ENCODE data around the gene CNNM4.

Gene CNNM4

DNA sequence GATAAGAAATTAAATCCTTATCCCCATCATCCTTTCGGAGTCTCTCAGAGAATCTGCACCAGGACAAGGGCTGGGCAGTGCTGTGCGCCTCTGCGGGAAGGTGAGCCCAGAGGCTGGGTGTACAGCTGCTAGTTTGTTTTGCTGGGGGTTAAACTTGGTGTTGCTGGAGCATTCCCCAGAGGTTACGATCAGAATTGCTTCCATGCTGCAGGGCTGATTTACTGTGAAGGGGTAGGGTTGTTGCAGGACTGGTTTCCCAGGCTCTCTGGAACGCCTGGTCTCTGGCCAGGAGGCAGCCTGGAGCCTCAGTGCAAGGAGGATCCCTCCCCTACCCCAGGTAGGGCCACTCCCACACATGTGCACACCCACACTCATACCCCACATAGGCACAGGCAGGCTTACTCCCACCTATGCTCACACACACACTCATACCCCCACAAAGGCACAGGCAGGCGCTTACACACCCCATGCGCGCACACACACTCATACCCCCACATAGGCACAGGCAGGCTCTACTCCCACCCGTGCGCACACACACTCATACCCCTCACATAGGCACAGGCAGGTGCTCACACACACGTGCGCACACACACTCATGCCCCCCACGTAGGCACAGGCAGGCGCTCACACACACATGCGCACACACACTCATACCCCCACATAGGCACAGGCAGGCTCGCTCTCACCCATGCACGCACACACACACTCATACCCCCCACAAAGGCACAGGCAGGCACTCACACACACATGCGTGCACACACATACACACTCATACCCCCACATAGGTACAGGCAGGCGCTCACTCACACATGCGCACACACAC is 11.3 kb downstream of the CNNM4 start:
- DNase-seq (ENCODE audit: low read depth): peak; percentile 90
- TF ChIP-seq, protein P1, sequence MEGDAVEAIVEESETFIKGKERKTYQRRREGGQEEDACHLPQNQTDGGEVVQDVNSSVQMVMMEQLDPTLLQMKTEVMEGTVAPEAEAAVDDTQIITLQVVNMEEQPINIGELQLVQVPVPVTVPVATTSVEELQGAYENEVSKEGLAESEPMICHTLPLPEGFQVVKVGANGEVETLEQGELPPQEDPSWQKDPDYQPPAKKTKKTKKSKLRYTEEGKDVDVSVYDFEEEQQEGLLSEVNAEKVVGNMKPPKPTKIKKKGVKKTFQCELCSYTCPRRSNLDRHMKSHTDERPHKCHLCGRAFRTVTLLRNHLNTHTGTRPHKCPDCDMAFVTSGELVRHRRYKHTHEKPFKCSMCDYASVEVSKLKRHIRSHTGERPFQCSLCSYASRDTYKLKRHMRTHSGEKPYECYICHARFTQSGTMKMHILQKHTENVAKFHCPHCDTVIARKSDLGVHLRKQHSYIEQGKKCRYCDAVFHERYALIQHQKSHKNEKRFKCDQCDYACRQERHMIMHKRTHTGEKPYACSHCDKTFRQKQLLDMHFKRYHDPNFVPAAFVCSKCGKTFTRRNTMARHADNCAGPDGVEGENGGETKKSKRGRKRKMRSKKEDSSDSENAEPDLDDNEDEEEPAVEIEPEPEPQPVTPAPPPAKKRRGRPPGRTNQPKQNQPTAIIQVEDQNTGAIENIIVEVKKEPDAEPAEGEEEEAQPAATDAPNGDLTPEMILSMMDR (IDR thresholded peaks at IDR 0.05; ENCODE audit: control insufficient read depth, extremely low read depth, insufficient read depth): peak; percentile 34
- H3K4me3 ChIP-seq (ENCODE audit: low read depth, low read length): no peak overlapping the region

DNA sequence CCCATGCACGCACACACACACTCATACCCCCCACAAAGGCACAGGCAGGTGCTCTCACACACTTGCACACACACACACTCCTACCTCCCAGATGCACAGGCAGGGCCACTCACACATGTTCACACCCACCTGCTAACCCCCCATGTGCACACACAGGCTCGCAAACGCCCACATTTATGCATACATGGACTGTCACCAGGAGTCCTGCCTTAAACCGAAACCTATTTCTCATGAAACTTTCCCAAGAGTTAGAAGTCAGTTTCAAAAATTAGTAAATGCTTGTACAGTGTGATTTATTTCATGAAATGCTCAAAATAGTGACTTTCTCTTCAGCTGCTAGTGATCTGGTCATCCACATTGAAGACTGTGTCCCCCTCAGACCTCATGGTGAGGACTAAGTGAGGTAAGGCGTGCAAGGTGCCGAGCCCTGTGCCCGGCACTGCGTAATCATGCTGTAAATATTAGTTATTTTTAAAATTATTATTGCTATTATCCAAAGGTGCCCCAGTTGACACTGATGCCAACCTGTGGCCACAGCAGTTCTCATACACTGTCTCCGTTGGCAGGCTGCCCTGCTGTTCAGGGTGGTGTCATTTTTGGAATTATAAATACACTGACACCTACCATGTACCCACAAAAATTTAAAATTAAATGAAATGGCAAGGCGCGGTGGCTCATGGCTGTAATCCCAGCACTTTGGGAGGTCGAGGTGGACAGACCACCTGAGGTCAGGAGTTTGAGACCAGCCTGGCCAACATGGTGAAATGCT is 12.4 kb downstream of the CNNM4 start:
- H3K4me3 ChIP-seq (ENCODE audit: low read depth, low read length): no peak overlapping the region
- no peak for DNase-seq (ENCODE audit: low read depth)
- TF ChIP-seq, protein P1 (IDR thresholded peaks at IDR 0.05; ENCODE audit: control insufficient read depth, extremely low read depth, insufficient read depth): no peak

DNA sequence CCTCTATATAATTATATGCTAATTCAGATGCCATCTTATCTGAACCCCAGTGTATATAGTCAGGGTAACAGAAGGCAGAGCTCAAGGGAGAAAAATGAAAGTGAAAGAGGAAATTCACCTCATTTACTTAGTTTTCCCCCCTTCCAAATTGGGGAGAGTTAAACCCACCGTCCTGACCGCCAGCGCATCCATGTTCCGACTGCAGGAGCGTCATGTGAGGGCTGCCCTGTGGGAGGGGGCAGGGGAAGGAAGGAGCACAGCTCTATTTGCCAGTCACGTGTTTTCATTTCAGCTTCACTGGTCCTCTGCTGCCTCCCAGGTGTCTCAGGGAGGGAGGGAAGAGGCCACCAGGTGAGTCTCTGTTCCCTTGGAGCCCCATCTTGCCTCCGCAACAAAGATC is 13.2 kb downstream of the CNNM4 start:
- TF ChIP-seq, protein P1 (IDR thresholded peaks at IDR 0.05; ENCODE audit: control insufficient read depth, extremely low read depth, insufficient read depth): no peak
- H3K4me3 ChIP-seq (ENCODE audit: low read depth, low read length): no peak overlapping the region
- no peak for DNase-seq (ENCODE audit: low read depth)

DNA sequence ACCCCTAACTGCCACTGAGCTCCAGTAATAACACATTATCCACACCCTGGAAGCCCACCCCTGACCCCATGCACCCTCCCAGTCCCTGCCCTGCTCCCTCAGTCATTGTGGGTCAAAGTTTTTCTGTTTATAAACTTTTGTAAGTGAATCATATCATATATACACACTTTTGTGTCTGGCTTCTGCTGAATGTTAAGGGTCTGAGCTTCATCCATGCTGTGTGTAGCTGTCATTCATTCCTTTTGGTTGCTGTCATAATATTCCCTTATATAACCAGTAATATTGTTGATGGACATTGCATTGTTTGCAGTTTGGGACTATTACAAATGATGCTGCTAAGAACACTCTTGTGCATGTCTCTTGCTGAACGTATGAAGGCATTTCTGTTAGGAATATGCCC is 14.5 kb downstream of the CNNM4 start:
- no peak overlapping the region for H3K4me3 ChIP-seq (ENCODE audit: low read depth, low read length)
- no peak for DNase-seq (ENCODE audit: low read depth)
- TF ChIP-seq, protein P1 (IDR thresholded peaks at IDR 0.05; ENCODE audit: control insufficient read depth, extremely low read depth, insufficient read depth): no peak

DNA sequence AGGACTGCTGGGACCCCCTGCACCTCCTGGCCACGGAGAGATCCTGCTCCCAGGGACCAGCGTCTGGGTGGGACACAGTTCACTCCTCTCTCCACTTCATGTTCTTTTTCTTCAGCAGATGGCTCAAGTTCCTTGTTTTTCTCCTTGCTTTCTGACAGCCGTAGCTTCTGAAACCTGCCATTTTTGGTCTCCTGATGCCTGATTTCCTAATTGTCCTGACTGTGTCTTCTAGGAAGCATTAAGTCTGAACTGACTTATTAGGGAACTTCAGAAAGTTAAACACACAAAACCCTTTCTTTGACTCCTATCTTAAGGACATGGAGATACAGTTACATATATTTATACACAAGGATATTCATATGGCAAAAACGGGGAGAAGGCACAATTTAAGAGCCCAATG is 22.7 kb downstream of the CNNM4 start:
- no peak for DNase-seq (ENCODE audit: low read depth)
- H3K4me3 ChIP-seq (ENCODE audit: low read depth, low read length): no peak overlapping the region
- TF ChIP-seq, protein P1 (IDR thresholded peaks at IDR 0.05; ENCODE audit: control insufficient read depth, extremely low read depth, insufficient read depth): no peak

DNA sequence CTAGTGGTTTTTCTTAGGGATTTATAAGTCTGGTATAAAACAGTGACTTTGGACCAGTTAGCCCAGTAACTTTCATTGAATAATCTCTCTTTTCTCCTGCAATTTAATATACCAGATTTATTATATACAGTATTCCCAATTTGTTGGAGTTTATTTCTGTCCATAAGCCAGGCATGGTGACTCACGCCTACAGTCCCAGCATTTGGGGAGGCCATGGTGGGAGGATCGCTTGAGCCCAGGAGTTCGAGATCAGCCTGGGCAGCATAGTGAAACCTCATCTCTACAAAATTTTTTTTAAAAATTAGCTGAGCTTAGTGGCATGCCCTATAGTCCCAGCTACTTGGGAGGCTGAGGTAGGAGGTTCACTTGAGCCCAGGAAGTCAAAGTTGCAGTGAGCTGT is 26.7 kb downstream of the CNNM4 start:
- TF ChIP-seq, protein P1 (IDR thresholded peaks at IDR 0.05; ENCODE audit: control insufficient read depth, extremely low read depth, insufficient read depth): no peak
- no peak for DNase-seq (ENCODE audit: low read depth)
- no peak overlapping the region for H3K4me3 ChIP-seq (ENCODE audit: low read depth, low read length)
